DOHH2 (cell line): Measurements from ENCODE around the gene FSIP2.
A peak's percentile ranks its signal among the peaks of the same experiment; 100 is the strongest.

Source experiments
- H3F3A ChIP-seq: fragments of 200-600 bp; sonication (generic), shearing (Covaris generic); 2 replicates; pipeline ENCODE4 v1.6.0; 2016; ENCODE audit warnings: antibody characterized with exemption, mild to moderate bottlenecking; ENCODE audit not compliant: control insufficient read depth, insufficient read depth
- H3K27ac ChIP-seq: fragments of 200-600 bp; sonication (generic); 2 replicates; pipeline ENCODE4 v1.5.1; 2014; ENCODE audit warnings: low read depth, mild to moderate bottlenecking, low read length, moderate library complexity
- H3K27me3 ChIP-seq: fragments of 200-600 bp; sonication (generic); 2 replicates; pipeline ENCODE4 v1.6.1; 2014; ENCODE audit warnings: mild to moderate bottlenecking, low read length, mixed read lengths; ENCODE audit not compliant: control insufficient read depth
- H3K36me3 ChIP-seq: fragments of 200-600 bp; sonication (generic); 2 replicates; pipeline ENCODE4 v1.6.1; 2014; ENCODE audit warnings: mild to moderate bottlenecking, low read length, moderate library complexity, mixed read lengths; ENCODE audit not compliant: control insufficient read depth
- H3K4me1 ChIP-seq: fragments of 200-600 bp; sonication (generic); 2 replicates; pipeline ENCODE4 v1.6.1; 2014; ENCODE audit warnings: mild to moderate bottlenecking, low read length, mixed read lengths; ENCODE audit not compliant: control insufficient read depth
- H3K4me2 ChIP-seq: fragments of 200-600 bp; sonication (generic); 2 replicates; pipeline ENCODE4 v1.6.0; 2014; ENCODE audit warnings: mild to moderate bottlenecking, low read length, moderate library complexity
- H3K4me3 ChIP-seq: fragments of 200-600 bp; sonication (generic); 2 replicates; pipeline ENCODE4 v1.5.1; 2014; ENCODE audit warnings: mild to moderate bottlenecking, low read length, mixed read lengths
- H3K79me2 ChIP-seq: fragments of 200-600 bp; sonication (generic); 2 replicates; pipeline ENCODE4 v1.6.1; 2014; ENCODE audit warnings: mild to moderate bottlenecking, low read length, mixed read lengths; ENCODE audit not compliant: control insufficient read depth
- H3K9me2 ChIP-seq: fragments of 200-600 bp; sonication (generic); replicated peaks from 2 replicates; pipeline ENCODE4 v1.6.1; 2014; ENCODE audit warnings: mild to moderate bottlenecking, low read length, mixed read lengths; ENCODE audit not compliant: control insufficient read depth
- H3K9me3 ChIP-seq: fragments of 200-600 bp; sonication (generic); 2 replicates; pipeline ENCODE4 v1.6.1; 2014; ENCODE audit warnings: antibody characterized with exemption, low read length, mixed read lengths; ENCODE audit not compliant: control insufficient read depth, insufficient read depth
- H4K20me1 ChIP-seq: fragments of 200-600 bp; sonication (generic); 2 replicates; pipeline ENCODE4 v1.6.0; 2014; ENCODE audit warnings: low read depth, mild to moderate bottlenecking, antibody characterized with exemption, low read length, moderate library complexity; ENCODE audit not compliant: control insufficient read depth, insufficient read depth
- EZH2phosphoT487 ChIP-seq: fragments of 200-600 bp; sonication (generic); IDR thresholded peaks from 2 replicates; pipeline ENCODE4 v1.6.1; 2017; ENCODE audit warnings: borderline replicate concordance, mild to moderate bottlenecking, antibody characterized with exemption, low read length, moderate library complexity, mixed read lengths
- TF ChIP-seq, protein P1 (sequence below): fragments of 200-600 bp; sonication (generic); IDR thresholded peaks from one replicate; pipeline ENCODE4 v1.5.1; 2014; ENCODE audit warnings: antibody characterized with exemption, mild to moderate bottlenecking, low read depth, low read length; ENCODE audit not compliant: poor library complexity, severe bottlenecking

Gene FSIP2, protein sequence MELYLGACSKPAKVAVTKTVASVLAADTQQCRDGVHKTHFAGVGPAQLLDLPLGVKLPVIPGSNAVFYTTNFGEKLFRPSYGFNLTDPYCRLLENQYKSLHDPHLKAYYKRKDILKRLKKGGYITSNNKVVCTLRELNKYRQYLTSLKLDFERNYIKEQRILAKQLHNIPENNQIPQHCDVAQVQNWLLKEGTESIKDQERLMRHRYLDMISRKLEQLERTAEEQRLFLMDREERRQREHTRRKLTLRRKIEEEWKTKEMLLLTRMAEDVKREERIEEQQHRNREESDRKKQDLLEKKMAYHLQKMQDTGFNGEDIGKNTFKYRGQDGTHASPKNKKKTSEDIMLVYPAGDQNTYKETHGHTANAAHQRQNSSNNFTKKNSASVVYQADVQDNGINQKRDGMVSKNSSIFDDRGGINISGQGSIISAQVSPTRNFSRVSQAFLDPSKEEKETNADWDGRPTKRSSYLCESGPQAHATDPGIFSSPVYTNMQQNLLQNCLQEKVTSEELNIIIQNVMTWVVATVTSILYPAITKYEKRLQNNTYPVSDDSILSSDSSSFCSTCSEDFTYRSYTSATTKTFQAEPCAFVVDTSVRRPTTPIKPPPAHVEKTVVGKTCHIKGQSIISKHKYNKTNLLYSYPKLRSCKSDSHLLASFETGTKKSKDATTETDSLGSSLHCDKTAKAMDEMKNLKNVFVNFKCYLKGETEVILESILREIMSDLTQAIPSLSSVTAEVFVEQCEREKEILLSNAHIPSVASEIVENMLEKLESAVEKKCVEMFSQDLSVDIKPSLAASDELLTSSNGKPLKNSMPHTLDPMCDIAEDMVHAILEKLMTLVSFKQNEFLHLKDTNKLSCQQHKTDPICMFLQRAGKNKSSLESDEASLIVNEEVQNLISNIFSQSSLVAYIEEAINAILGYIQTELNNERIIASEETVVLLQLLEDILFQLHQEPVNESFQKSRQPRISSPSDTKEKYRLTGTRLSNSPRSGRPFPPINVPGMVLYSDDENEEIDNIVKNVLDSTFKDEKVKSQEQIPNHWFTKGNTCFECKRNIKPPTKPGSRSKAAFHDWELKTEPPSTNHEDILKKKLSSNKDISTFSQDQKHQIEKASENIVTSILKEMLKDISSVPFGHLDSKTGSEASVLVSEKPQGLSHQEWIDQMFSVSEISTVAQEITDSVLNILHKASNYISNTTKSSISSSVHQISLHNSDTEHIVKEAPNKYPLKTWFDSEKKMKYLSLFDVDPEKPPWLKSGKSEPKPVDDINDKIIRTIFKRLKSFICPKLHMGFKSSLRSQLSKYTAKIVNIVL (N-terminal part only)

DNA sequence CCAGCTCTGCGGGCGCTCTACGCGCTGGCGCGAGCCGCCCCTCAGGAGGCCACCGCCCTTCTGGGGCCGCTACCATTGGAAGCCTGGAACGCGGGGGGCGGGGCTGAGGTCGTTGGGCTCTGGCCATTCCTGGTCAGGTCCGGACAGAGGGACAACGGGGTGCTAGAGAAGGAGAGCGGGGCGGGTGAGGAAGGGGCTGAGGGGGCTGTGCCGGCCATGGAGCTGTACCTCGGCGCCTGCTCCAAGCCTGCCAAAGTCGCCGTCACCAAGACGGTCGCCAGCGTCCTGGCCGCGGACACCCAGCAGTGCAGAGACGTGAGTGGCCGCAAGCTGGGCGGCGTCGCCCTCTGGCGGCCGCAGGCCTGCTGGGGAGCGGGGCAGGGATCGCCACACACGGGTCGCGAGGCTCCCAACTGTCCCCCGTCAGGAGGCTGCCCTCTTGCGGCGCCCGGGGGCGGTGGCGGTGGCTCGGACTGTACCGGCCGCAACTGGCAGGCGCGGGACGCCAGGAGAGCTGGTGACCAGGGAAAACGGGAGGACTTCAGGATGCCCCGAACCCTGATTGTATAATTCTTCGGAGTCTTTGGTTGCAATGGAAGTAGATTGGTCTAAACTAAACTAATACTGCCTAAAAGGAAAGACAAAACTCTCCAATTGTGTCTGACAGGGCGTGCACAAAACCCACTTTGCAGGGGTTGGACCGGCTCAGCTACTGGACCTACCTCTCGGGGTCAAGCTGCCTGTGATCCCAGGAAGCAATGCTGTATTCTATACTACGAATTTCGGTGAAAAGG is at the start of gene FSIP2:
Gene FSIP2, plus strand, starts transcription at position 126 of the 794 bp plus-strand sequence. Its CDS starts 91 bp downstream, at position 217.
- Histone ChIP-seq H3K9me2 (no peaks in the 10 kb centered on the region), H3K4me1 (no peaks in the 10 kb centered on the region), H3K36me3 (no peaks in the 10 kb centered on the region), H3K4me3 (peak within 1 kb of the TSS; percentile 46), H3K9me3 (no peaks in the 10 kb centered on the region), H3K27ac (no peak within 1 kb of the TSS), H3F3A (no peaks in the 10 kb centered on the region), H3K79me2 (no peaks in the 10 kb centered on the region), H3K4me2 (peak within 1 kb of the TSS; percentile 49), H4K20me1 (no peaks in the 10 kb centered on the region), H3K27me3 (no peaks in the 10 kb centered on the region)
- TF ChIP-seq, protein P1, sequence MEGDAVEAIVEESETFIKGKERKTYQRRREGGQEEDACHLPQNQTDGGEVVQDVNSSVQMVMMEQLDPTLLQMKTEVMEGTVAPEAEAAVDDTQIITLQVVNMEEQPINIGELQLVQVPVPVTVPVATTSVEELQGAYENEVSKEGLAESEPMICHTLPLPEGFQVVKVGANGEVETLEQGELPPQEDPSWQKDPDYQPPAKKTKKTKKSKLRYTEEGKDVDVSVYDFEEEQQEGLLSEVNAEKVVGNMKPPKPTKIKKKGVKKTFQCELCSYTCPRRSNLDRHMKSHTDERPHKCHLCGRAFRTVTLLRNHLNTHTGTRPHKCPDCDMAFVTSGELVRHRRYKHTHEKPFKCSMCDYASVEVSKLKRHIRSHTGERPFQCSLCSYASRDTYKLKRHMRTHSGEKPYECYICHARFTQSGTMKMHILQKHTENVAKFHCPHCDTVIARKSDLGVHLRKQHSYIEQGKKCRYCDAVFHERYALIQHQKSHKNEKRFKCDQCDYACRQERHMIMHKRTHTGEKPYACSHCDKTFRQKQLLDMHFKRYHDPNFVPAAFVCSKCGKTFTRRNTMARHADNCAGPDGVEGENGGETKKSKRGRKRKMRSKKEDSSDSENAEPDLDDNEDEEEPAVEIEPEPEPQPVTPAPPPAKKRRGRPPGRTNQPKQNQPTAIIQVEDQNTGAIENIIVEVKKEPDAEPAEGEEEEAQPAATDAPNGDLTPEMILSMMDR, result peak; percentile 54
- no peak for TF ChIP-seq EZH2phosphoT487

DNA sequence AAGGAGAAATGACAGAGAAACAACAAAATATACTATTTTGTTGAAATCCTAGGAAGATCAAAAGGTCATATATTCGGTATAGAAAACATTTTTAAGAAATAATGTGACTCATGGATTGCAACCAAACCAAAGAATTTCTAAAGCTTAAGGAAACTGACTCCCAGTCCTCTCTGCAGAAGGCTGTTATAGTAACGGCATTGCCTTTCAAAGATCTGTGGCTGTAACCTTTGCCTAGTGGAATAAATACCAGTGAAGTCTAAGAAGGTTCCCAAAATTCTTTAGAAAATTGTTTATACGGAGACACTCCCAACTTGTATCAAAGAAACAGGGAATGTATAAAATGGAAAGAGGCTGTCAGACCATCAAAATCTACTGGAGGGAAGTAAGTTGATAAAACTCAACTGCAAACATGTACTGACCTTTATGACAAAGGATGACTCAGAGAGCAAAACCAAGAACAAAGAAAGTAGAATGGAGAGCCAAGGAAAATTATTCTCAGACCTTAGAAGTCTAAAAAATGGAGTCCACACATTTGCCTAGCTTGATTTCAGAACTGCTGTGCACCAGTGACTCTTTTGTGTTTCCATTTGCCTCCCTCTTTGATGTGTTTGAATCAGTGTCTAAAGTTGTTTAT is 48.6 kb upstream of the FSIP2 start:
- H3F3A ChIP-seq, result no peaks in the 10 kb centered on the region
- H3K9me2 ChIP-seq, result no peaks in the 10 kb centered on the region
- H4K20me1 ChIP-seq, result no peaks in the 10 kb centered on the region
- H3K4me2 ChIP-seq, result no peak overlapping the region
- H3K36me3 ChIP-seq, result no peaks in the 10 kb centered on the region
- TF ChIP-seq, protein P1, result no peak
- TF ChIP-seq EZH2phosphoT487, result no peak
- no peaks in the 10 kb centered on the region for H3K79me2 ChIP-seq
- H3K4me1 ChIP-seq, result no peaks in the 10 kb centered on the region
- no peak overlapping the region for H3K27ac ChIP-seq
- H3K4me3 ChIP-seq, result no peak overlapping the region
- no peaks in the 10 kb centered on the region for H3K9me3 ChIP-seq
- H3K27me3 ChIP-seq, result no peaks in the 10 kb centered on the region

DNA sequence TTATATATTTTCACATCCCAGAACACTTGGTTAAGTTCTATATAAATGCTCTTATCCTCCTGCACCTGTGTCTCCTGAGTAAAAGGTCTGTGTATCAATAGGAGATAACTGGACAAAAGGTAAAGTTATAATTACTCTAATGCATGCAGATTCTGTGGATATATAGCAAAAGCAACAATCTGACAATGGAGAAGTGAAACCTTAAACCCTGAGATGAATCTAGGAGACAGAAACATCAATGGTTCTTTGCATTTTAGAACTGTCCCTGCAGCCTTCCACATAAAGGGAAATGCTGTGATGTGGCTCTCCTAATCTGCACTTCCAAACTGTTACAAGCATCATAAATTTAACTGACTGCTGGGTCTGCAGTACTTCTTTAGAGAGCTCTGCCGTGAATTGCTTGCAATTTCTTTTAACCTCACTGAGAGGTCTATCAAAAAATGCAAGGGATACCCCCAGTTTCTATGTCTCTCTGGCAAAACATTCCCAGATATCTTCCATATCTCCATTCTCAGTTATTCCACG is 42.8 kb upstream of the FSIP2 start:
- Histone ChIP-seq H3K27me3 (no peaks in the 10 kb centered on the region), H3K36me3 (no peaks in the 10 kb centered on the region), H3K4me3 (no peak overlapping the region), H3K9me3 (no peaks in the 10 kb centered on the region), H3K79me2 (no peaks in the 10 kb centered on the region), H3K9me2 (no peaks in the 10 kb centered on the region), H3K27ac (no peak overlapping the region), H3K4me1 (no peaks in the 10 kb centered on the region), H4K20me1 (no peaks in the 10 kb centered on the region), H3F3A (no peaks in the 10 kb centered on the region), H3K4me2 (no peak overlapping the region)
- no peak for TF ChIP-seq EZH2phosphoT487
- TF ChIP-seq, protein P1, result no peak
